GM18870 (cell line): ENCODE results near the gene MAP3K15.

Source experiments
- ATAC-seq: cut with Tn5 transposase; IDR thresholded peaks from one replicate; pipeline ENCODE4 v1.9.1; 2021; ENCODE audit warnings: moderate library complexity; ENCODE audit not compliant: unreplicated experiment

Gene MAP3K15, protein sequence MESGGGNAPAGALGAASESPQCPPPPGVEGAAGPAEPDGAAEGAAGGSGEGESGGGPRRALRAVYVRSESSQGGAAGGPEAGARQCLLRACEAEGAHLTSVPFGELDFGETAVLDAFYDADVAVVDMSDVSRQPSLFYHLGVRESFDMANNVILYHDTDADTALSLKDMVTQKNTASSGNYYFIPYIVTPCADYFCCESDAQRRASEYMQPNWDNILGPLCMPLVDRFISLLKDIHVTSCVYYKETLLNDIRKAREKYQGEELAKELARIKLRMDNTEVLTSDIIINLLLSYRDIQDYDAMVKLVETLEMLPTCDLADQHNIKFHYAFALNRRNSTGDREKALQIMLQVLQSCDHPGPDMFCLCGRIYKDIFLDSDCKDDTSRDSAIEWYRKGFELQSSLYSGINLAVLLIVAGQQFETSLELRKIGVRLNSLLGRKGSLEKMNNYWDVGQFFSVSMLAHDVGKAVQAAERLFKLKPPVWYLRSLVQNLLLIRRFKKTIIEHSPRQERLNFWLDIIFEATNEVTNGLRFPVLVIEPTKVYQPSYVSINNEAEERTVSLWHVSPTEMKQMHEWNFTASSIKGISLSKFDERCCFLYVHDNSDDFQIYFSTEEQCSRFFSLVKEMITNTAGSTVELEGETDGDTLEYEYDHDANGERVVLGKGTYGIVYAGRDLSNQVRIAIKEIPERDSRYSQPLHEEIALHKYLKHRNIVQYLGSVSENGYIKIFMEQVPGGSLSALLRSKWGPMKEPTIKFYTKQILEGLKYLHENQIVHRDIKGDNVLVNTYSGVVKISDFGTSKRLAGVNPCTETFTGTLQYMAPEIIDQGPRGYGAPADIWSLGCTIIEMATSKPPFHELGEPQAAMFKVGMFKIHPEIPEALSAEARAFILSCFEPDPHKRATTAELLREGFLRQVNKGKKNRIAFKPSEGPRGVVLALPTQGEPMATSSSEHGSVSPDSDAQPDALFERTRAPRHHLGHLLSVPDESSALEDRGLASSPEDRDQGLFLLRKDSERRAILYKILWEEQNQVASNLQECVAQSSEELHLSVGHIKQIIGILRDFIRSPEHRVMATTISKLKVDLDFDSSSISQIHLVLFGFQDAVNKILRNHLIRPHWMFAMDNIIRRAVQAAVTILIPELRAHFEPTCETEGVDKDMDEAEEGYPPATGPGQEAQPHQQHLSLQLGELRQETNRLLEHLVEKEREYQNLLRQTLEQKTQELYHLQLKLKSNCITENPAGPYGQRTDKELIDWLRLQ (N-terminal part only)

DNA sequence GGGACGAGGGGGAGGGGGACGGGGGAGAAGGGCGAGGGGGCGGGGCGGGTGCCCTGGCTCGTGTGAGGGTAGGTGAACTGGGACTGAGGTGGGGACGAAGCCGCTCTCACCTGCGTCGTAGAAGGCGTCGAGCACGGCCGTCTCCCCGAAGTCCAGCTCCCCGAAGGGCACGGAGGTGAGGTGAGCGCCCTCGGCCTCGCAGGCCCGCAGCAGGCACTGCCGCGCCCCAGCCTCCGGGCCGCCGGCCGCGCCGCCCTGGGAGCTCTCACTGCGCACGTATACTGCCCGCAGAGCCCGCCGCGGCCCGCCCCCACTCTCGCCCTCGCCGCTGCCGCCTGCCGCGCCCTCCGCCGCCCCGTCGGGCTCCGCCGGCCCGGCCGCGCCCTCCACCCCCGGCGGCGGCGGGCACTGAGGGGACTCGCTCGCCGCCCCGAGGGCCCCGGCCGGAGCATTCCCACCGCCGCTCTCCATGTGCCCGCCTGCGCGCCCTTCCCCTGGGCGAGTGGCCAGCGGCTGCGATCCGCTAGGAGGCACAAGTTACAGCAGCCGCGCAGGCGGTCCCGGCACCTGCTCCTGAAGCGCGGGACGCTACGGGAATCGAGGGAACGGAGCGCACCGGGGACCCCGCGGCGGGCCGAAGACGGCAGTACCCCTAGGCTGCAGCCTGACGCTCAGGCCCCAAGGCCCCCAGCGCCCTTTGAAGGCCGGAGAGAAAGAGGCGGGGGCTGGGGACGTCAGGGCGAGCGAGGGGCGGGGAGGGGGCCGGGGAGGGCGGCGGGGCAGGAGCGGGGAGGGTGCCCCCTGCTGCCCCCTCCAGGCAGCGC lies at the start of gene MAP3K15:
TSS of gene MAP3K15 (minus strand) at position 718 of the 824 bp plus-strand sequence. CDS start at position 471, 247 bp downstream.
- no peak for ATAC-seq

DNA sequence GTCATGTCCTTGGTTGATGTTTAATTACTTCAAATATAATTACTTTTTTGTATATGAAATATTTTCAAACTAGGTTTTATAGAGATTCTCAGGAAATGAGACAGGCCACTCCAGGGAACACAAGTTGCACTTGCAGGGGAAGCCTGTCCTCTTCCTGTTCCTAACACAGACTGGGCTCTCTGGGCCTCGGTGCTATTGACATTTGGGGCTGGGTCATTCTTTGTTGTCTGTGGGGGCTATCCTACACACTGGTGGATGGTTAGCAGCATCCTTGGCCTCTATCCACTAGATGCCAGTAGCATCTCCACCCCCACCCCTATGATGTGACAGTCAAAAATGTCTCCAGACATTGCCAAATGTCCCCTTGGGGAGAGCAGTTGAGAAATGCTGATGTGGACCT lies 49.3 kb upstream of the MAP3K15 start:
- ATAC-seq = no peak

DNA sequence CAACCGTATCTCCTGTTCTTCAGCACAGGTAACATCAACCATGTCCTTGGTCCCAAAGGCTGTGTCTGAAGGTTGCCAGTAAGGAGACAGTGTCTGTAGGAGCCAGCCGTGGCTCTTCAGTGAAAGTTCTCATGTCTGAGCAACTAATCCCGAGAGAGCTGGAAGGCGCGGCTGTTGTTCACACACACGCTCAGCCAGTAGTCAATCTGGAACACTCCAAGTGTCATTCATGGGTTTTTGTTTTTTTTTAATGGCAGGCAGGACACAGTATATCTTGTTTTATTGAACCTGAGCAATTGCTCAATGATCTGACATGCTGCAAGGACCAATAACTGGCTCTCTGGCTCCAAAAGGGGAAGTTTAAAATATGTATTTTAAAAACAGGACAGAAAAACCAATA lies 48.4 kb upstream of the MAP3K15 start:
- ATAC-seq = no peak

DNA sequence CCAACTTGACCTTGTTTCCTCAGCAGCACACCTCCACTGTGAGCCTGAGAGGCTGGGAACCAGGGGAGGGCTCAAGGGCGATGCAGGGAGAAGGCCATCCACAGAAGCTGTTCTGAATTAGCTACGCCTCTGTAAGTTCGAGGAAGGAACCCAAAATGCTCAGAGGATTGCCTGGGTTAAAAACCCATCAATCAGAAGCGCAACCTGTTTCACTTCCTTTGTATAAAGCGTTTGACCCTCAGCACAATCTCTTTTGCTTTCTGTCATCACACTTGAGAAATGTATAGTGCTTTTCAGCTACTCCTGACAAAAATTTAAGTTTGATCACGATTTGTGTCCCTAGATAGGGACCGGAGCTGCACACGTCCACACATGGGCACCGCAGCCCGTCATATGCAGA lies 48.0 kb upstream of the MAP3K15 start:
- no peak for ATAC-seq

DNA sequence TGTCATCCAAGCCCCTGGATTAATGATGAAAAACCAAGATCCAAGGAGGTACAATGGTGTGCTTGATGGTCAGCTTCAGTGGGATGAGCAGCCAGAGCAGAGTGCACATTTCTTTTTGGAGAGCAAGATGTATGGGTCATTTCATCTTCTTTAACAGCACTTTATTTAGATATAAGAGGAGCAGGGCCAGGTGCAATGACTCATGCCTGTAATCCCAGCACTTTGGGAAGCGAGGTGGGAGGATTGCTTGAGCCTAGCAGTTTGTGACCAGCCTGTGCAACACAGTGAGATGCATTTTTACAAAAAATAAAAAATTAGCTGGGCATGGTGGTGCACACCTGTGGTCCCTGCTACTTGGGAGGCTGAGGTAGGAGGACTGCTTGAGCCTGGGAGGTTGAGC lies 45.3 kb upstream of the MAP3K15 start:
- ATAC-seq = no peak

DNA sequence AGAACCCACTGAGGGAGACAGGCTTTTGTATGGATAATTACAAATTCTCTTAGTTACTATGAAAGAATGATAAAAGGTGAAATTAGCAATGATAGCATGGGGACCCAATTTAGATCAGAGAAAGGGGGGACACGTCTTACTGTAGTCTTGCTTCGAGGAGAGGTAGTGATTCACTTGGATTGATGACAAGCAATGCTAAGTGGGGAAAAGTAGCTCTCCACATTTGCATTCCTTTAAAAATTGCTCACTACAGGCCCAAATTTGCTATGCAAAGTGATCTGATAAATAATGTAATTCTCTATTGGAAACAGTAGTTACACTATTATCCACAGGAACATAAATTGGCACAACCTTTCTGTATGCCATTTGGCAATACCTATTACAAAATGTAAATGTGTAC lies 42.5 kb upstream of the MAP3K15 start:
- no peak for ATAC-seq

DNA sequence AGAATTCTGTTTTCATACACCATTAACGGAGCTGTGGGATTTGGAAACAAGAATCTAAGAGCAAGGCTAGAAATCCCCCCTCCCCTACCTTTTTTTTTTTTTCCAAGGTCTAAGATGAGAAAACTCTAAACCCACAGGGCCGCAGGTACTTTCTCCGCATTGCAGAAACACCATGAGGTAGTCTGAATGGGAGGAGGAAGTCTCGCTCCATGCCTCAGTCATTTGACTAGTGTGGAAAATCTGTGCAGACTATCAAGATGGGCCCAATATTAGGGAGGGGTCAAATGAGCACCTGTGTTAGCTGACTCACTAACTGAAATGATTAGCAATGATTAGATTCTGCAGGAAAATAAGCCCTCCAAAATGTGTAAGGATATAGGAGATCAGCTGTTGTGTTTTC lies 40.9 kb upstream of the MAP3K15 start:
- no peak for ATAC-seq

DNA sequence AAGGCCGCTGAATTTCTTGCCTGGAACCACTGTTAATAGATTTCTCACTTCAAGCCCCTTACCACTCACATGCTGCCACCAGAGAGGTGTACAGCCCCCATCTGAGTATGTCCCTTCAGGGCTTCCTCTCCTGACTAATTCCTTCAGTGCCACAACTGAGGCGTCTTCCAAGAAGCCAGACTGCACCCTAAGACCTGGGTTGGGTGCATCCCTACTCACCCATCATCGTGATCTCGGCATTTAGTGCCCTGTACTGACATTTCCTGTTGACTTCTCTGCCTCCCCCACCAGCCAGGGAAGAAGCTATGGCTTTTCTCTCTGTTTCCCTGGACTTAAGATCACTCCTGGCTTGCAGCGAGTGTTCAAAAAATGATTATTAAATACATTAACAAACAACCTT lies 40.4 kb upstream of the MAP3K15 start:
- ATAC-seq = no peak

DNA sequence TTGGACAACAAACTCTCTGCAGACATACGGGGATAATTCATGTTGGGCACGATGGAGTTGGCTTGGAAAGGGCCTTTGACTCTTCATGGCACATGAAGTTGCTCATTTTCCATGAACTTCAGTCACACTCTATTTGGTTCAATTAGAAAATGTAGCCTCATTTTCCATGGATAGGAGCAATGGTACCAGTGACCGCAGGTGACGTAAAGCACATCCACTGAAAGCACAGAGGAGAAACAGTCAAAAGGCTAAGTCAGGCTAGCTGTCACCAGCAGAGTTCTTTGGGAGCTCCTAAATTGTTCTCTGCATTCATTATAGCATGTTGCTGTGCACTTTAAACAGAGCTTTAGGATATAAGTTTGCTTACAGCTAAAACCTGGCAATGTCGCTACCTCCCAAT lies 39.9 kb upstream of the MAP3K15 start:
- no peak for ATAC-seq

DNA sequence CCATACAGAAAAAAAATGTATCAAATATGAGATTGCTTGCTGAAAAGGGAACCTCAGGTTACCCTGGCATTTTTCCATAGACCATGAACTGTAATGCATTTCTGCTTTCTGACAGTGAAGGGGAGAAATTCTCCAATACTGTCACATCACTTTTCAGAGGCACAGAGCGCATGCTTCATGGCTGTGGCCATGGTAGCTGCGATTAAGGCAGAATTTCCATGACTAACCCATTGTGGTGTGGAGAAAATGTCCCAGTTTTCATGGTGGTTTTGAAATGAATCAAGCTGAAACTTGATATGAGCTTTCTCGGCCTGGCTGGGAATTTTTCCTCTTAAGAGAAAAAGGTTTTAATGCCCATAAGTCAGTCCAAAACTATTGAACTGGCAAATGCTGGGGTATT lies 39.5 kb upstream of the MAP3K15 start:
- ATAC-seq = no peak

DNA sequence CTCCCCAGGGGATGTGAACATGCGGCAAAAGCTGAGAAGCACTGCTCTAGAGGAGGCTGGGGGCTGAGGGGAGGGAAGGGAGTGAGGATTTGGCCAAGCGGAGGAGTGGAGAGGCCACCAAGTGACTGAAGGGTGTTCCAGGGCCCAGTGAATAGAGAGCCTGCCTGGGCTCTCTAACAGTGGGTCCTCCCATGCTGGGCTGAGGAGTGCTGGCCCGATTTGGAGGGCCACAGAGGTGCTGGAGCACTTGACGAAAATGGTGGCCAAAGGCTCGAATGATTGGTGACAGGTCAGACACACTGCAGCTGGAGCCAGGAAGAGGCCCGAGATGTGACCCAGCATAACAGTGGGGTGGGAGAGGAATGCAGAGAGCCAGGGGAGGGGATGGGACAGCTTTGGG lies 37.5 kb upstream of the MAP3K15 start:
- no peak for ATAC-seq

DNA sequence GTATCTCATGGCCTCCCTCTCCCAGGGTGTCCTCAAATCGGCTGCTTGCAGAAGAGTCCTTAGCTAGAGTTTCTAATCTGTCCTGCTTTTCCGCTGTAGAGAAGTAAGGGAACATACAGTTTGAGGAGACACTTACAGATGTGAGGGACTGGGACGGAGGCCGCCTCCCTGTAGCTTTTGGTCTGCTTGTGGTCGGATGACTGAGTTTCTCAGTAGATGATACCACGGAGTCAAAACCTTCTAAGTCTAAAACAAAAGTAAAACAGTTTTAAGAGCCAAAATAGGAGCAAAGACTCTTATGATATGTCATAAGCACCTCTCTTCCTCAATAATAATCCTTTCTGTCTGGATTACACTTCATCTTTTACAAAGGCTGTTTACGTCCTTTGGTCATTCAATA lies 34.5 kb upstream of the MAP3K15 start:
- ATAC-seq = no peak

DNA sequence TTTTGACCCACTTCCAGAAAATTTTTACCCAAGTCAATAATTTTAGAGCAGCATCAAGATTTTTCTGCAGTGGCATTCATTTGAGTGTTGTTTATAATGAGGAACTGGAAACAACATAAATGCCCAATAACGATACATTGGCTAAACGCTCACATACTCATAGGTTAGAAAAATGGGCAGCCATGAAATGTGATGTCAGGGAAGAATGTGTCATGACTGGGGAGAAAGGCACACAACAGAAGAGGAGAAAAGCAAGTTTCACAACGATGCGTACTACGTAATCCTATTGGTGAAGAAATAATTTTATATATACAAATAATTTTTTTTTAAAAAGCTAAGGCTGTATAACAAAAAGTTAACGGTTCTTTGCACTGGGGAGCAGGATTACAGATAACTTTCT lies 33.6 kb upstream of the MAP3K15 start:
- ATAC-seq = no peak

DNA sequence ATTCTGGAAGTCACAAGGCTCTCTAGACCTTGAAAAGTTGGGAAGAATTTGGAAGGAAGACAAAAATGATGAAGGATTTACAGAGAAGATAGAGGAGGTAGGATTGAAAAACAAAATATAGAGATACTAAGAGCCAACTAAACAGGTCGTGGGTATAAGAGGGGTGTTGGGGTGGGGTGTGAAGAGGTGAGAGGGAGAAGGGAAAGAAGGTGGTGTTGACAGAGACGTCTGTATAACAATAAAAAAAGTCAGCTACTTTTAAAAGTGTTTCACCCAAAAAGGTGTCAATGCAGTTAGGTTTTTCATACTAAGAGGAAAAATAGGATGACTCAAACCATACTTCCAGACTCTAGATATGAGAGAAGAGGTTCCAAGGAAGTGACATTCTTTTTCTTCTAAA lies 33.0 kb upstream of the MAP3K15 start:
- no peak for ATAC-seq

DNA sequence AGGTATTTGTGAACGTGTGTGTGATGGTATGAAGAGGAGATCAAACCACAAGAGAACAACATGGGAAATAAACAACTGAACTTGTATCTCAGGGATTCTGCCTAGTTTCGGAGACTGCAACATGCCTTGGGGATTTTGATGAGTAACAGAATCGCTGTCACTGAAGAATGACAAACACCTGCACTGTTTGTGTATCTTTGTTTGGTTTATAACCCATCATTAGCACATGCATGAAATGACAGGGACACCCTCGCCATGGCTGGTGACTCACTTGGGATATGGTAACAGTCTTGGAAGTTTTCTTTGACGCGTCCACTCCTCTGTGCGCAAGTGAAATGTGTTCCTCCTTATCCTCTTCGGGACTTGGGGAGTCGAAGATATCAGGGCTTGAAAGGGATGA lies 30.3 kb upstream of the MAP3K15 start:
- no peak for ATAC-seq

DNA sequence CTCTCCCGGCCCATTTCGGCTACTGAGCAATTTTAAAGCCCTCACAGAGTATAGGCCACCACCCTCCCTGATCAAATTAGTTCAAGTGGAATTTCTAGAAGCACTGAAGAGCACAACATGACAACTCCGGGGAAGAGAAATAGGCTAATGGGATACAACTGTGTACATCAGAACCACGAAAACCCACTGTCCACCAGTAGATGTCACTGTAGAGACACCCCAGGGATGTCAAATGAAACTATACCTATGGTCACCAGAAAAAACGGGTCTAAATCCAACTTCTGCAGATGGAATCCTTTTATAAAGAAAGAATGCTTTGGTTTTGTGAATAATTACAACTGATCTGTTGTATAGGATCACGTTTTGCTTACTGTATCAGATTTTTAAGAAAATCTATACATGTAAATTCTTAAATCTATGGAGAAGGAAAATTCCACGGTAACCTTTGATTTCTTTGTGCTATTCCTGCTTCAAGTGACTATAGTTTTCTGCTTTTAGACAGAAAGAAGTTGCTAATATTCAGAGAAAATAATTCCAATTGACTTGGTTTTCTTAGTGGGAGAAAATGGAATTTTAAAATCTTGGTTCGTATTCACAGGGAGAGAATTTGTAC lies 29.5 kb upstream of the MAP3K15 start:
- peak; percentile 84 for ATAC-seq

DNA sequence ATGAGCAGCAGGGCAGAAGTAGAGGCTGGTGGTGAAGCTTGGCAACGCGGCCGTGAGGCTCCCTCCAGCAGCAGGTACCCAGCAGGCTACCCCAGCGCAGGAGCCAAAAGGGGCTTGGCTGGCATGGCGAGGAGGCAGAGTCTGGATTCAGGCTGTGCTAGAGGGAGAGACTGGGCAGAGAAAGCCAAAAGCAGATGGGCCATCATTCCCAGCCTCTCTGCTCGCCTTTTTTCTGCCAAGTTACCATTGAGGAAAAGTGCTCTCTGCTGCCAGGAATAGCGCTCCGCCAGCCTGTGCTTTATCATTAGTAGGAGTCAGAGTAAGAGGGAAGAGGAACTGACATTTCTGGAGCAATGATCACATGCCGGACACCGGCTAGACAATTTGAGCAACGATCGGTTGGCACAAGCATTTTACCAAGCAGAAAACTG lies 28.7 kb upstream of the MAP3K15 start:
- no peak for ATAC-seq

DNA sequence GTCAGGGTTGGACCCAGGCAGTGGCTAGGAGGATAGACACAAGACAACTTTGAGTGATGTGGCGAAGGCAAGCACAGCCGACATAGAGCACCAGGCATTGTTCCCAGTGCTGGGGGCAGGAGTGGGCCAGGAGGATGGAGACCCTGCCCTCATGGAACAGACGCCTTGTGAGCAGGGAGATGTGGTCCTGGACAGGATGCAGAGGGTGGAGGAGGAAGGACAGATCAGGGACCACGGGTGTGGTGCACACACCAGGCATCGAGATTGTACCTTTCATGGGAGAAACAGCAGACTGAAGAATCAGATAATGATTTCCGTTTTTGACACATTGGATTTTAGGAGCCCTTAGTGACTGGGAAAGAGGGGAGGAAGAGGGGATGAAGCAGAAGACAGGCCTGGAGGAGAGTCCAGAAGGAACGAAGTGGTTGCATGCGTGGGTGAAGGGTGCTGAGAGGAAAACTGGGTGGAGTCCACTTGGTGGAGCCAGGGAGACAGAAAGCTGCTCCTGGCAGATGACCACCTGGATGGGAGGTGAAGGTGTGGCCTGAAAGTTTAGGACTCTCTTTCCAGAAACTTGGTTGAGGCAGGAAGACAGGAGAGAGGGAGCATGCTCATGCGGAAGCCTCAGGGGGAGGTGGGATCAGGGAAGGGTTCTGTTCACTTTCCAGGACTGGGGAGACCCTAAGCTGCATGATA lies 27.9 kb upstream of the MAP3K15 start:
- no peak for ATAC-seq

DNA sequence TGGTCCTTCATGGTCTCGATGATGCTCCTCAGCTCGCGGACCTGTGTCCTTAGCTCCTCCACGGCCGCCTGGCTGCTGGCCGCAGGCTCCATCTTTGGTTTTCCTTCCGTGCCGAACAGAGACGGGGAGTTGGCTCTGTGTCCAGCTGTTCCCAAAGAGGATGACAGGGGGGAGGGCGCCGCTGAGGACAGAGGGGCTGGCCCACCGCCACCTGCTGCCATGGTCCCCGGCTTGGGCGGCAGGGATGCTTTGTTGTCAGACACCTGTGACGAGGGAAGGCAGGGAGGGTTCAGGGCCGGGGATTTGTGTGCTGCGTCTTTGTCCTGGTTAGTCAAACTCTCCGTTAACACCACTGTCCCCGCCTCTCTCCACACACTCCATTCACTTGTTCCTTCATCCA lies 26.6 kb upstream of the MAP3K15 start:
- ATAC-seq = no peak
